NOMO-1 treated with DMSO at 0.1 percent for 48 hours (cell line): ENCODE measurements around the gene RDH11.
A peak's percentile ranks its signal among the peaks of the same experiment; 100 is the strongest.
"Not testable (repeated sequence)": the region's sequence is repeated elsewhere in the genome, so short reads cannot be mapped to it uniquely, and the experiment has no call there.

ENCODE experiments used
- DNase-seq: peaks from one replicate; lab custom pipeline; 2025; ENCODE audit not compliant: unreplicated experiment; lab: John Stamatoyannopoulos, UW

The RDH11 gene

GRCh38 chr14:67704484-67705089 is 9.0 kb upstream of the RDH11 start:
- DNase-seq, result peak; percentile 68

- no peak for DNase-seq
Observed at GRCh38 chr14:67703997-67704396, 8.4 kb upstream of the RDH11 start.

DNA sequence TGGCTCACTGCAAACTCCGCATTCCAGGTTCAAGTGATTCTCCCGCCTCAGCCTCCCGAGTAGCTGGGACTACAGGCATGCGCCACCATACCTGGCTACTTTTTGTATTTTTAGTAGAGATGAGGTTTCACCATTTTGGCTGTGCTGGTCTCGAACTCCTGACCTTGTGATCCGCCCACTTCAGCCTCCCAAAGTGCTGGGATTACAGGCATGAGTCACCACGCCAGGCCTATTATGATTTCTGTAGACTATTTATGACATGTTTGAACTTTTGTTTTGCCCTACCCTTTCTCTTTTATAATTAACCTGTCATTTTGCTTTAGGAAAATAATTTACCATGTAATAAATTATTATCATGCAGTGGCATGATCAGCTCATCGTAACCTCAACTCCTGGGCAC is 5.9 kb upstream of the RDH11 start, which contains the start of gene RDH12:
TSS of gene RDH12 (plus strand) at position 395 of the 400 bp plus-strand sequence. CDS start 20,757 bp downstream, outside the sequence.
- DNase-seq, result not testable (repeated sequence)

DNA sequence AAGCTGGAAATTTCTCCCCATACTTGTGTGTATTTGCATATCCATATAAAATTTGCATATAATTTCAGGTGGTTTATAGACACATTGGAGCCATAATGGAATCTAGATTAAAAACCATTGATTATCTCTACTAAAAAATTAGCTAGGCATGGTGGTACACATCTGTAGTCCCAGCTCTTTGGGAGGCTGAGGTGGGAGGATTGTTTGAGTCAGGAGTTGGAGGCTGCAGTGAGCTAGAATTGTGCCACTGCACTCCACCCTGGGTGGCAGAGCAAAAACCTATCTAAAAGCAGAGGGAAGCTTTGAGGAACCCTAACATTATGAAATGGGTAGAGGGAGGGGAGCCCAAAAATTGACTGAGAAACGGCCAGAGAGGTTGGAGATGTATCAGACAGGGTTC is 2.6 kb upstream of the RDH11 start:
- no peak for DNase-seq

GRCh38 chr14:67697006-67697405 is 1.4 kb upstream of the RDH11 start:
- no peak for DNase-seq

DNA sequence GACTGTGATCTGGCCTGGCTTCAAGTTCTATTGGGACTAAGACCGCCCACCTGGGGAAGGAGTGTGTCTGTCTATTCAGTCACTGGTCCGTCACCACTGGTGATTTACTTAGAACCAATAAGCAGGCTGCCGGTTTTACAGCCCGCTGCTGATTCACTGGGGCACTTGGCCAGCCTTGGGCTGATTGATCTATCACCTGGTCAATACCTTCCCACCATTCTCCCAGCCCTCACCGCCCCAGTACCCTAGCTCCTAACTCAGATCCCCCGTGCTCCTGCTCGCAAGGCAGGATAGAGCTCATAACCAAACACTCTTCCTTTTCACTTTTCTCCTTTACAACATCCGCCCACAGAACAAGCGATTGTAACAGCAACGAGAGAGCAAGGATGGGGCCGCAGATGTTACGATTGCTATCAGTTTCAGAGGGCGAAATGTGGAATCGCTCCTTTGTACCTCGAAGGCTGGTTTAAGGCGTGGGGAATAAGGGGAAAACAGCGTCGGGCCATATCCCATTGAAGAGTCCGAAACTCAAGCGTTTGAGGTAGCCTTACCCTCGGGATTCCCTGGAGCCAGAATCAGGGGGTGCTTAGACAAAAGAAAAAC is 672 bp downstream of the RDH11 start:
- DNase-seq, result peak; percentile 74

DNA sequence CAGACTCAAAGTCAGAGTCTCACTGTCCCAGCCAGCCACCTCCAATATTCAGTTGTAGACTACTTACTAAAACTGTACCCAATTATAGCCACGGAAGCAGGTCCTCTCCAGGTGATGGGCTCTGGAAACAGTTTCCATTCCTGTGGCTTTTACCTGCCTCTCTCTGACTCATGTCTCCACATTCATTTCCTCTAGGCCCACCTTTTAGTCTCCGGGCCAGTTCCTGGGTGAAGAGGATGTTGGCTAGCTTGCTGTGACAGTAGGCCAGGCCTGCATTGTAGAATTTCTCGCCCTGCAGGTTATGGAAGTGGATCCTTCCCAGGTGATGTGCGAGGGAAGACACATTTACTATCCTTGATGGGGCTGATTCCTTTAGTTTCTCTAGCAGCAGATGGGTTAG is 5.6 kb downstream of the RDH11 start:
- DNase-seq, result no peak

DNA sequence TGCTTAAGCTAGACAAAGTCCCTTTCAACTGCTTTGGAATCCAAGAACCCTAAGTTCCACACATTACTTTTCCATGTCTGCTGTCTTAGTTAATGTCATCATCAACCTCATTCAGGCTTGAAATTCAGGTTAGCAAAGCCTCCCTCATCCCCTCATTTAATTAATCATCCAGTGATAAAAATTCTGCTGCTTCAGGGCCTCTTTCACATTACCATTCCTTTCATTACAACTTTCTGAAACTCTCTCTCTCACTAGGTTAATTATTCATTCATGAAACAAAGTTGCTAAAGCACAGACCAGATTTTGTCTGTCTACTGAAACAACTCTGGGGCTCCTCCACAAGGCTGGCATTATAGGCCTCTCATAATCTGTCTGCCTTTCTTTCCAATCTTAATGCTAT is 11.7 kb downstream of the RDH11 start:
- no peak for DNase-seq

DNA sequence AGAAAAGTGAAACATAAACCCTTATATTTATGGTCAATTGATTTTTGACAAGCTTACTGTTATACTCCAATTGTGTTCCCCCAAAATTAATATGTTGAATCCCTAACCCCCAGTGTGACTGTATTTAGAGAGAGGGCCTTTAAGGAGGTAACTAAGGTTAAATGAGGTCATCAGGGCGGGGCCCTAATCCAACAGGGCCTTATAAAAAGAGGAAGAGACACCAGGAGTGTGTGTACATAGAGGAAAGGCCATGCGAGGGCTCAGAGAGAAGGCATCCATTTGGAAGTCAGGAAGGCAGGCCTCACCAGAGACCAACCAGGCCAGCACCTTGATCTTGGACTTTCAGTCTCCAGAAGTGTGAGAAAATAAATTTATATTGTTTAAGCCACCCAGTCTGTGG is 14.6 kb downstream of the RDH11 start:
- peak; percentile 82 for DNase-seq

DNA sequence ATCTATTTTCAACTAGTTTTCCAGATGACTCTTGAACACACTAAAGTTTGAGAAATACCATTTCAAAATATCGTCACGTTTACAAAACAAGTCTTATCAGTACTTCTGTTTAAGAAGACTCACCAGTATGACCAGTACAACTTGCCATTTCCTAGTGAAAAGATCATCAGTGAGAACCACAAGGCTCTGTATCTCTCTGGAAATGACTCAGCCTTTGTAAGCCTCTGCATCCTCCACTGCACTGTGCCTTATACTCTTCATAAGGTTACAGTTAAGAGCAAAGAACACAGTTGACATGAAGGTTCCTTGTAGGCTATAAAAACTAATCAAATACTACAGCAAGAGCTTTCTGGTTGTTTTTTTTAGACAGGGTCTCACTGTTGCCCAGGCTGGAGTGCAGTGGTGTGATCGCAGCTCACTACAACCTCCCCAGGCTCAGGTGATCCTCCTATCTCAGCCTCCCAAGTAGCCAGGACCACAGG is 15.4 kb downstream of the RDH11 start:
- no peak for DNase-seq

- DNase-seq, result no peak
Observed at GRCh38 chr14:67679006-67679405, 16.6 kb downstream of the RDH11 start.

DNA sequence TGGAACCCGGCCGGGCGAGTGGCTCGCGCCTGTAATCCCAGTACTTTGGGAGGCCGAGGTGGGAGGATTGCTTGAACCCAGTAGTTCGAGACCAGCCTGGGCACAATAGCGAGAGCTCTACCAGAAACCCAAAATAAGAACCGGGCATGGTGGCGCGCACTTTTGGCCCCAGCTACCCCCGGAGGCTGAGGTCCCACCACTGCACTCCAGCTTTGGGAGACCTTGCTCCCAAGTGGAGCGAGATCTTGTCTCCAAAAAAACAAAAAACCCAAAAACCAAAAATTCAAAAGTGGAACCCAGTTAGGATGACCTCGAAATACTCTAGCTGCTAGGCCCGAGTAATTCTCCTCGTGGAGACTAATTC is 20.4 kb downstream of the RDH11 start:
- no peak for DNase-seq

- peak; percentile 72 for DNase-seq
Observed at GRCh38 chr14:67674480-67675218, 20.9 kb downstream of the RDH11 start, which contains the start of gene VTI1B. VTI1B (minus strand) TSS chr14:67674632; CDS start chr14:67674489, 143 bp downstream.

DNA sequence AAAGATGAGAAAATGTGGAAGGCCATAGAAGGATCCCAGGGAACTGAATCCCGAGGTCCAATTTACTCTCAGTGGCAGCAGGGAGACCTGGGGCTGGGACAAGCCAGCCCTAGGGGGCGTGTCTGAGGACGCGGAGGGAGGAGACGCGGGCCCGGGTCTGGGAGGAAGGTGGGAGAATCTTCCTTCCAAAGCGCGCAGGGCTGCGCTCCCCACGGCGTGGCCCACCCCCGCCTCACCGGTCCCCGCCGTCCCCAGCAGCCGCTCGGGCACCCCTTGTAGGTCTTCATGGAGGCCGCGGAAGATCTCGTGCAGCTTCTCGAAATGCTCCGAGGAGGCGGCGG is 21.5 kb downstream of the RDH11 start:
- peak; percentile 31 for DNase-seq

DNA sequence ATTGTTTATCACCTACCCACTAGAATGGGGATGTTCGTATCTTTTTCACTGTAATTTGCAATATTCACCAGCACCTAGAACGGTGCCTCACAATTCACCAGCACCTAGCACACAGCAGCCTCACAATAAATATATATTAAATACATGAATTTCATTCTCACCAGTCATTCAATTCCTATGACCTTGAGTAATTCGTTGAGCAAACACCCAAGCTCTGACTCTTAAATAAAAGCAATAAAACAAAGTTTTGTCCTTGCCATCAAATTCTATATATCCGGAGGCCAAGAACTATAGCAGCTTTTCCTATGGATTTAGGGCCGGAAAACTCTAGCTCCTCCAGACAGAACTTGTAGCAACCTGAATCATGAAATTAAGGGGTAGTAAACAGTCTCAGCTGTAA is 22.1 kb downstream of the RDH11 start:
- DNase-seq, result no peak

GRCh38 chr14:67668559-67668958 is 27.0 kb downstream of the RDH11 start:
- no peak for DNase-seq

DNA sequence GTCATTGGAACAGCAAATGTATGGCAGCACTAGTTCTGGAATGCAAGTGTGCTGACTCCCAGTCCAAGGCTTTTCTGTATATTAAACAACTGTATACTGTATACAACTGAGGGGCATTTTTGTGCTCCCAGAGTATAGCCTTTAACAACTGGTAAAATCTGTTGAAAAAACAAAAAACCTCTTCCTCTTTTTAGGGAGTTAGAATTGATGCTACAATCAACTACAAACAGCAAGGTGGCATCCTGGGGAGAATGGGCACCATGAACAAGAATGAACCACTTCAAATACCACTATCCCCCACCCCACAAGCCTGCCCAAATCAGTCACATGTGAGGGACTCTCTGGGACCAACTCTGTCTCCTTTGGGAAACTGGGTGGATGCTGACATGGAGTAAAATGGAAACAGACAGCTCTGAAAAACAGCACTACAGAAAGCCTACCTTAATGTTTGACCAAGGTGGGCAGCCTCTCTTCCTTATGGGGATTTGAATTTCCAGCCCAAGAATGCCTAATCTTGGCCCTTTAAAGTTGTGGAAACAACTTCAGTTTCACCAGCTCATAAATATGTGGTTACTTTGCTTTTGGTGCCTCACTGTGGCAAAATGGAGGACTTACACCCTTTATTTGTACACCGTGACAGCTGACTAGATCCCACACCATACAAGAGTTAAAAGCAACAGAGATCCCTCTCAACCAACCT is 28.7 kb downstream of the RDH11 start:
- peak; percentile 57 for DNase-seq

DNA sequence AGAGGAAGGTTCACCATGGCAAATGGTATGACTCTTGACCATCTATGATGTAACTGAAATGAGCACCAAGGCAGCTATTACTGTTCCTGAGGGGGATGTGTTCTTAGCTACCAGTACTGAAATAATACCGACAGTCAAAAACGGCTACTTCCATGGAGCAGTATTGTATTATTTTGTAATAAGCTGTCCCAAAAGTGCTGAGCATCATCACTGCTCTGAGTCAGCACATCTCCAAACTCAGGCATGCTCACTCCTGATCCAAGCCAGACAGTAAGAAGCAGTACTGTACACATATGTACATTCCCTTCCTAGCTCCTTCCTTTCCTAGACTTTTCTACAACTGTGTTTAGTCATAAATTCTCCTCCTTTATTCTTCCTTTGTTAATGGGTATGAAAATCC is 29.7 kb downstream of the RDH11 start:
- DNase-seq, result no peak

- DNase-seq, result no peak
Observed at GRCh38 chr14:67663633-67664032, 31.9 kb downstream of the RDH11 start.

DNA sequence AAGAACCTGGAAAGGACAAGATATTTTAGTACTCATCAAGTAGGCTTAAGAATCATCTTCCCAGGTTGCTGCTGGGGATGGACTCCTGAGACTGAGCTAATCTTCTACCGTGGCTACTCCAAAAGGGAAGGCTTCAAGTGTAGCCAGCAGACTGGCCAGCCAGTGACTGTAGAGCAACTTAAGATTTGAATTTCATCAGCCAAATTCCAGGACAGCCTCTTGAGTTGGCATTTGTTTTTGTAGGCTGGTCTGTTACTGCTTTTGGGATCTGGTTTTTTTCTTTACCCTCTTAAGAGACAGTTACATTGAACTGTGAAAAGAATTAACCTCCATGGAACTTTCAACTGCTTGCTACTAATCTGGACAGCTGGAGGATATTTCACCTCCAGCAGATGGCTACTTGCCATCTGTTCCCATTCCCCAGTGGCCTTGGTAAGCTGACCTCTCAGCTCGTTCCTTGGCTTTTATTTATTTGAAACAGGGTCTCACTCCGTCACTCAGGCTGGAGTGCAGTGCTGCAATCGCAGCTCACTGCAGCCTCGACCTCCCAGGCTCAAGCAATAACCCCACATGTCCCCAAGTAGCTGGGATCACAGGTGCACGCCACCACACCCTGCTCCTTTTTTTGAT is 41.8 kb downstream of the RDH11 start:
- DNase-seq, result no peak

- no peak for DNase-seq
Observed at GRCh38 chr14:67652189-67652588, 43.4 kb downstream of the RDH11 start.
